GM21423 (cell line): ENCODE data around the gene KCNJ16.

Experiments
- ATAC-seq: cut with Tn5 transposase; IDR thresholded peaks from one replicate; pipeline ENCODE4 v1.9.1; 2021; ENCODE audit warnings: mild to moderate bottlenecking, moderate library complexity; ENCODE audit not compliant: unreplicated experiment

KCNJ16 gene

GRCh38 chr17:70067134-70067533, 7.9 kb upstream of the KCNJ16 start:
- ATAC-seq, result no peak

- no peak for ATAC-seq
Observed at GRCh38 chr17:70070305-70071027, 4.6 kb upstream of the KCNJ16 start.

DNA sequence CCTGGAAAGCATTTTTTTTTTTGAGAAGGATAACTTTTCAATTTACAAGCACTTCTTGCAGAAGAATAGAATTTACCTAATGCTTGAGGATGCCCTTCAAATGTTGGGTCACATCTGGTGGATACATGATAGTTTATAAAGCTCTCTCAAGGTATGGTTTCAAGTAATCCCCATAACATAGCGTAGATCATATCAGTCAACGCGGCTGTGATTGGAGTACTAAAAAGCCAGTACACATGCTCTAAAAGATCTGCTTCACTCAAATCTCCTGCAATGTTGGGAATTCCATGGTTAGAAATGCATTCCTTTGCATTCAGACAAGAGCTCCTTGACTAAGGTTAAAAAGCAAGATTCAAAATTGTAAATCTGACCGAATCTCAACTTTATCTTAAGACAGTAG, 3.9 kb upstream of the KCNJ16 start:
- ATAC-seq, result no peak

- no peak for ATAC-seq
Observed at GRCh38 chr17:70071620-70072019, 3.4 kb upstream of the KCNJ16 start.

- ATAC-seq, result no peak
Observed at GRCh38 chr17:70072546-70073309, 2.3 kb upstream of the KCNJ16 start.

DNA sequence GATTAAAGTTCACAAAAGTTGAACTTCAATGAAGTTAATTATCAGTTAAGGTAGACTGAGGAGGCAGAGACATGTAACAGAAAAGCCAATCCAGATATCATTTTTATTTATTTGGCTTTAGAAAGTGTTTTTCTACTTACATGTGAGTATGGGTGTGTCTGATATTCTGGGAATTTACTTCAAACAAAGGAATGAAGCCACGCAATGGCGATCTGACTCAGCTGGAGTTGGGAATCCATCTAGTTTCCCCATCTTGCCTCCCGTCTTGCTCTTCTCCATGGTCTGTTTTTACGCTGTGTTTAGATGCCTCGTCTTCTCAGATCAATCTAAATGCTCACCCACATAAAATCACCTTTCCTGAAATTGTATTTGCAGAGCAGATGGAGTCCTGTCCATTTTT, 1.7 kb upstream of the KCNJ16 start:
- no peak for ATAC-seq

GRCh38 chr17:70073799-70074198, 1.2 kb upstream of the KCNJ16 start:
- ATAC-seq, result no peak

- ATAC-seq, result no peak
Observed at GRCh38 chr17:70074236-70074830, 692 bp upstream of the KCNJ16 start.

- ATAC-seq, result no peak
Observed at GRCh38 chr17:70076189-70076588, 1.2 kb downstream of the KCNJ16 start.

DNA sequence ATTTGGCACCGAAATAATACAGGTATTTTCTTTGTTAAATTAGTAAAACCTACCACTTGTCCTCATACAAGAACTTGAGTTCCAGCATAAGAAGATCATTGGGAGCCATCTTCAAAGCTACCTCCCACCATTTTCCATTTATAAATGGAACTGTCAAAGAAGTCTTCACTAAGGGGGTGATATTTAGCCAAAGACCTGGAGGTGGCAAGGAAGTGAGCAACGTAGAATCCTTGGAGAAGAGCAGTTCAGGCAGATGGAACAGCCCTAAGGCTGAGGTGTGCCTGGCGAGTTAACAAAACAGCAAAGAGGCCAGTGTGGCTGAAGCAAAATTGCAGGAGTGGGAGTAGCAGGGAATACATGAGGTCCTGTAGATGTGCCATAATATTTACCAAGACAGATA, 1.8 kb downstream of the KCNJ16 start:
- no peak for ATAC-seq

GRCh38 chr17:70078549-70078948, 3.5 kb downstream of the KCNJ16 start:
- no peak for ATAC-seq

DNA sequence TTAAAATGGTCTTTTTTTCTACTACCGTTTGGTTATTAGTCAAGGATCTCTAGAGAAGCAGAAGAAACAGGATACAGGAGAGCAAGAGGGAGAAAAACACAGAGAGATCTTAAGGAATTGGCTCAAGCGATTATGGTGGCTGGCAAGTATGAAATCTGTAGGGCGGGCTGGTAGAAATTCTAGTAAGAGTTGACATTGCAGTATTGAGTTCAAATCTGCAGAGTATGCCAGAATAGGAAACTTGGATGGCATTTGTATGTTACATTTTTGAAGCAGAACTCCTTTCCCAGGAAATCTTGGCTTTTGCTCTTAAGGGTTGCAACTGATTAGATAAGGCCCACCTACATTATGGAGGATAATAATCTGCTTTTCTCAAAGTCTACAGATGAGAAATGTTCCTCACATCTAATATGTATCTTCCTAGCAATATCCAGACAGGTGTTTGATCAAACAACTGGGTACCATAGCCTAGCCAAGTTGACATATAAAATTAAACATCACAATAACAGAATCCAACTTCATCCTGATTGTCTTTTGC, 4.0 kb downstream of the KCNJ16 start:
- ATAC-seq, result no peak

- ATAC-seq, result no peak
Observed at GRCh38 chr17:70080541-70081347, 5.7 kb downstream of the KCNJ16 start.

DNA sequence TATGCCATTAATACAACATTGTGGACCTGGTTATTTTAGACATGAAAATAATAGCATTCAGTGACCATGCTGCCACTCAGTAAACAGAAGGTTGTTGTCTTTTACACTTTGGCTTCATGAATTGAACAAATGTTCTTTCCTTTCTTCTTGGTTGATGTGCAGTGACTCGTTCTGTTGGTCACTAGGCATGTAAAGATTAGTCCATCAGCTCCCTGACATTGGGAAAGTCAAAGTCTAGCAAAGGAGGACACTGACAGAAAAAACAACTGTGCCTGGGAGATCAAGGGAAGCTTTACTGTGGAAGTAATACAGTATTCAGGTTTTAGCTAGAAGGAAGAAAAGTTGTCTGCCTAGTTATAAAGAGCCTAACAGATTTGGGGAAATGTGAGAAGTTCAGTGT, 6.9 kb downstream of the KCNJ16 start:
- ATAC-seq, result no peak

DNA sequence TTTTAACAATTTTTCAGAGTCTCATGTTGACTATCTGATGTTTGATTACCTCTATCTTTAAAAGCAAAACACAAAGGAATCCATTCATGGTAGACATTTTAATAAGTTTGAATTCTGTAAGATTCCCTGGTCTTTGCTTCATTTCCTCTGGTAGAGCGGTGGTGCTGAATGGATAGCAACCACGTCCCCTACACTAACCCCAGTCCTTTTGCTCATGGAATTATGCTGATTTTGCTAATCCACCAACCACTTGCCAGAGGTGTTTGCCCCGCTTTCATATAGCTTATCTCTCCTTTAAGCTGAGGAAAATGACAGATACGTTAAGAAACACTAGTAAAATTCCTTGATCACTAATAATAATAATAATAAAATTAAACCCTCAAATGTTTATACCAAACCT, 9.5 kb downstream of the KCNJ16 start:
- ATAC-seq, result no peak

- ATAC-seq, result no peak
Observed at GRCh38 chr17:70086516-70086915, 11.5 kb downstream of the KCNJ16 start.

- no peak for ATAC-seq
Observed at GRCh38 chr17:70089513-70090148, 14.6 kb downstream of the KCNJ16 start.

- ATAC-seq, result no peak
Observed at GRCh38 chr17:70091005-70091568, 16.1 kb downstream of the KCNJ16 start.

GRCh38 chr17:70091696-70092095, 16.7 kb downstream of the KCNJ16 start:
- no peak for ATAC-seq

DNA sequence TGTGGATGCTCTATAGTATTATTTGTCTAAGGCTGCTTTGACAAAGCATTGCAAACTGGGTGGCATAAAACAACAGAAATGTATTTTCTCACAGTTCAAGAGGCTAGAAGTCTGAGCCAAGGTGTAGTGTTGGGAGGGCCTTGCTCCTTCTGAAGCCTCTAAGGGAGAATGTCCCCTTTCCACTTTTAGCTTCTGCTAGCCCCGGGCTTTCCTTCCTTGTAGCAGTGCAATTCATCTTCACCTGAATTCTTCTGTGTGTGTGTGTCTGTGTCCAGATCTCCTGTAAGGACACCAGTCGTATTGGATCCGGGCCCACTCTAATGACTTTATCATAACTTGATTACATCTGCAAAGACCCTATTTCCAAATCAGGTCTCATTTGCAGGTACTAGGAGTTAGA, 18.1 kb downstream of the KCNJ16 start:
- no peak for ATAC-seq
